HEK293T (cell line): Measurements from ENCODE around the gene CD101.
A peak's percentile ranks its signal among the peaks of the same experiment; 100 is the strongest.

Source experiments
- CTCF ChIA-PET: fragments of 350-600 bp; formaldehyde crosslinking; extraction: SDS; loops from one replicate; lab custom pipeline; 2021; ENCODE audit warnings: antibody characterized with exemption, inconsistent platforms; lab: Yijun Ruan, JAX
- POLR2A ChIA-PET: fragments of 350-600 bp; formaldehyde crosslinking; extraction: SDS; loops from one replicate; lab custom pipeline; 2020; ENCODE audit warnings: antibody characterized with exemption, inconsistent platforms; lab: Yijun Ruan, JAX
- DNase-seq: peaks from one replicate; pipeline ENCODE4 v3.0.0; 2012; ENCODE audit warnings: mixed read lengths; ENCODE audit errors: extremely low spot score
- ARNT ChIP-seq: fragments of 450-650 bp; IDR thresholded peaks from 2 replicates; pipeline ENCODE4 v1.6.1; 2017; ENCODE audit warnings: mild to moderate bottlenecking
- BHLHE40 ChIP-seq: fragments of 450-650 bp; IDR thresholded peaks from 2 replicates; pipeline ENCODE4 v1.6.1; 2016; ENCODE audit warnings: mild to moderate bottlenecking, moderate library complexity, borderline replicate concordance
- CTBP1 ChIP-seq: fragments of 450-650 bp; IDR thresholded peaks from 2 replicates; pipeline ENCODE4 v1.6.1; 2016; ENCODE audit warnings: borderline replicate concordance
- ELF4 ChIP-seq: fragments of 450-650 bp; IDR thresholded peaks from 2 replicates; pipeline ENCODE4 v1.6.1; 2017; ENCODE audit warnings: antibody characterized with exemption
- FOXA1 ChIP-seq: fragments of 450-650 bp; IDR thresholded peaks from 2 replicates; pipeline ENCODE4 v1.6.1; 2016; ENCODE audit warnings: mild to moderate bottlenecking
- FOXK2 ChIP-seq: fragments of 450-650 bp; IDR thresholded peaks from 2 replicates; pipeline ENCODE4 v1.6.1; 2016; ENCODE audit warnings: mild to moderate bottlenecking
- FOXM1 ChIP-seq: fragments of 450-650 bp; IDR thresholded peaks from 2 replicates; pipeline ENCODE4 v1.6.1; 2017; ENCODE audit warnings: mild to moderate bottlenecking, borderline replicate concordance
- HDGF ChIP-seq: fragments of 450-650 bp; IDR thresholded peaks from 2 replicates; pipeline ENCODE4 v1.6.1; 2017; ENCODE audit warnings: antibody characterized with exemption, borderline replicate concordance
- L3MBTL2 ChIP-seq: fragments of 450-650 bp; conservative IDR thresholded peaks from 2 replicates; pipeline ENCODE4 v1.6.1; 2016; ENCODE audit warnings: mild to moderate bottlenecking
- LEF1 ChIP-seq: fragments of 450-650 bp; IDR thresholded peaks from 2 replicates; pipeline ENCODE4 v1.6.1; 2017; ENCODE audit warnings: mild to moderate bottlenecking, borderline replicate concordance
- NFRKB ChIP-seq: fragments of 450-650 bp; IDR thresholded peaks from 2 replicates; pipeline ENCODE4 v1.6.1; 2016; ENCODE audit warnings: mild to moderate bottlenecking, moderate library complexity
- SP1 ChIP-seq: fragments of 450-650 bp; IDR thresholded peaks from 2 replicates; pipeline ENCODE4 v1.6.1; 2017
- SUZ12 ChIP-seq: fragments of 450-650 bp; IDR thresholded peaks from 2 replicates; pipeline ENCODE4 v1.6.1; 2016; ENCODE audit warnings: mild to moderate bottlenecking
- TARDBP ChIP-seq: fragments of 450-650 bp; IDR thresholded peaks from 2 replicates; pipeline ENCODE4 v1.6.1; 2016
- ZNF384 ChIP-seq: fragments of 450-650 bp; IDR thresholded peaks from 2 replicates; pipeline ENCODE4 v1.6.1; 2016
- TF ChIP-seq, protein P1 (sequence below): fragments of 450-650 bp; IDR thresholded peaks from 2 replicates; pipeline ENCODE4 v1.6.1; 2016

CD101 gene

DNA sequence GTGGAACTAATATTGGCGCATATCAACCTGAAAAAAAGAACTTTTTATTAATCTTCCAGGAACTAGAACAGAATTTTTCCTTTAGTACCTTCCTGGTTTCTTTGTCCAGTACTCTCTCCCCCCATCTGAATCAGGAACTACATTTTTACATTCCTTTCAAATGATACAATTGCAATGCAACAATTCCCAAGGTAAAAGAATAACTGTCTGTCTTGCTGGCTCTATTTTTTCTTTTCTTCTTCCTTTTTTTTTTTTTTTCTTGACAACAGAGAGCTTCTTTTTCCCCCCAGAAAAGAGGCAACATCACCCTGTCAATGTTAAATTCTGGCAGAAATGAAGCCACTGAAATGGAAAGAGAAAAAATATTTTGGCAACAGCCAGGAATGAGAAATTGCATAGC, 4.5 kb upstream of the CD101 start:
- ChIA-PET POLR2A (interaction anchor here (0.9 kb wide), 1 partner anchor 63 kb away, joined by 3 read pairs; the partner anchor contains the start of gene TTF2), CTCF (no interaction called here)
- no peak for TF ChIP-seq L3MBTL2
- no peak for TF ChIP-seq NFRKB
- TF ChIP-seq ZNF384, result no peak
- no peak for TF ChIP-seq HDGF
- no peak for TF ChIP-seq BHLHE40
- no peak for TF ChIP-seq TARDBP
- no peak for TF ChIP-seq CTBP1
- no peak for TF ChIP-seq ARNT
- no peak for TF ChIP-seq ELF4
- TF ChIP-seq FOXA1, result no peak
- TF ChIP-seq FOXM1, result no peak
- no peak for TF ChIP-seq SP1
- no peak for TF ChIP-seq LEF1
- TF ChIP-seq, protein P1, sequence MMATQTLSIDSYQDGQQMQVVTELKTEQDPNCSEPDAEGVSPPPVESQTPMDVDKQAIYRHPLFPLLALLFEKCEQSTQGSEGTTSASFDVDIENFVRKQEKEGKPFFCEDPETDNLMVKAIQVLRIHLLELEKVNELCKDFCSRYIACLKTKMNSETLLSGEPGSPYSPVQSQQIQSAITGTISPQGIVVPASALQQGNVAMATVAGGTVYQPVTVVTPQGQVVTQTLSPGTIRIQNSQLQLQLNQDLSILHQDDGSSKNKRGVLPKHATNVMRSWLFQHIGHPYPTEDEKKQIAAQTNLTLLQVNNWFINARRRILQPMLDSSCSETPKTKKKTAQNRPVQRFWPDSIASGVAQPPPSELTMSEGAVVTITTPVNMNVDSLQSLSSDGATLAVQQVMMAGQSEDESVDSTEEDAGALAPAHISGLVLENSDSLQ, result no peak
- no peak for TF ChIP-seq FOXK2
- no peak for DNase-seq

DNA sequence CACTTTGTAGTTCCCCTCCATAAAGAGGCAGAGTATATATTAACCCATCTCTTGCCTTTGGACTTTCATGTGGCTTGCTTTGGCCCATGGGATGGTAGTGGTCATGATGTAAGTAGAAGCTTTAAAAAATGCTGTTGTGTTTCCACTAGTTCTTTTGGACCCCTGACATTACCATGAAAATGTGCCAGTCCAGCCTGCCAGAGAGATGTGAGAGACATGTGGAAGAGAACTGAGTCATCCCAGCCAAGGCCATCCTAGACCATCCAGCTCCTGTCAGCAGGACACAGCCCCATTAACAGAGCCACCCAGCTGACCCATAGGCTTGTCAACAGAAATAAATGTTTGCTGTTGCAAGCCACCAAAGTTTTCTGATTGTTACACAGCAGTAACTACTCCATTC, 3.9 kb upstream of the CD101 start:
- CTCF ChIA-PET, result no interaction called here
- TF ChIP-seq L3MBTL2 (no peak), FOXA1 (no peak), NFRKB (no peak), SP1 (no peak), BHLHE40 (no peak), ZNF384 (no peak), CTBP1 (no peak), FOXK2 (no peak), HDGF (no peak), SUZ12 (no peak), FOXM1 (no peak), ARNT (no peak), TARDBP (no peak), LEF1 (no peak), ELF4 (no peak)
- TF ChIP-seq, protein P1, result no peak
- no peak for DNase-seq
- POLR2A ChIA-PET, result no interaction called here

DNA sequence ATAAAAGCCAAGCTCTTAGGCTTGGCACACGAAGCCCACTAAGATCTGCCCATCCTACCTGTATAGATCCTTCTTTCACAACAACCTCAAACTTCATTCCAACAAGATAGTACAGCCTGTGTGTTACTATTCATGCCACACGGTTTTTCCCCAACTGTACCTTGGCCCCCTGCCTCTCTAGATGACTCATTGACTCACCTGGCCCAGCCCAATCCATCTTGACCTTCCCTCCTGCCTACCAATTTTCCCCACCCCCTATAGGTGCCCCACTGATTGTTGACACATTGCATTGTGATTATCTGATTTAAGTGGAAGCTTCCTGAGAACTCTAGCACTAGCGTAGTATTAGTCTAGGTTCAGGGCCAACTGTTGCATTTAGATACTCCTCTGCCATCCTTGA, 2.0 kb upstream of the CD101 start:
- POLR2A ChIA-PET, result interaction anchor here (0.5 kb wide), 1 partner anchor 64 kb away, joined by 3 read pairs; no protein-coding TSS in a partner anchor
- no peak for TF ChIP-seq L3MBTL2
- no peak for TF ChIP-seq FOXK2
- no peak for TF ChIP-seq CTBP1
- no peak for TF ChIP-seq ELF4
- no peak for TF ChIP-seq HDGF
- TF ChIP-seq FOXA1, result no peak
- TF ChIP-seq ZNF384, result no peak
- no peak for TF ChIP-seq ARNT
- TF ChIP-seq, protein P1, result no peak
- no peak for TF ChIP-seq TARDBP
- TF ChIP-seq NFRKB, result no peak
- TF ChIP-seq SUZ12, result no peak
- no peak for TF ChIP-seq FOXM1
- TF ChIP-seq LEF1, result no peak
- no peak for TF ChIP-seq BHLHE40
- no peak for TF ChIP-seq SP1
- DNase-seq, result no peak
- CTCF ChIA-PET, result no interaction called here

DNA sequence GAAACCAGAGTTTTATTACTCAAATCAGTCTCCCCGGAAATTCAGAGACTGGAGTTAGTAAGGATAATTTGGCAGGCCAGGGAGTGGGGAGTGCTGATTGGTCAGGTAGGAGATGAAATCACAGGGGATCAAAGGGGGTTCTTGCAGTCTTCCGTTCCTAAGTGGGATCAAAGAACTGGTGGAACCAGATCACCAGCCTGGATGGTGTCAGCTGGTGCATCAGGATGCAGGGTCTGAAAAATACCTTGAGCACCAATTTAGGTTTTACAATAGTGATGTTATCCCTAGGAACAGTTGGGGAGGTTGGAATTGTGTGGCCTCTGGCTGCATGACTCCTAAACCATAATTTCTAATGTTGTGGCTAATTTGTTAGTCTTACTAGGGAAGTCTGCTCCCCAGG, 1.4 kb upstream of the CD101 start:
- POLR2A ChIA-PET, result no interaction called here
- TF ChIP-seq NFRKB (no peak), FOXM1 (no peak), LEF1 (no peak), ARNT (no peak), HDGF (no peak), ZNF384 (no peak), CTBP1 (no peak), SP1 (no peak), BHLHE40 (no peak), FOXA1 (no peak), FOXK2 (no peak), L3MBTL2 (no peak), TARDBP (no peak)
- DNase-seq, result no peak
- CTCF ChIA-PET, result no interaction called here

DNA sequence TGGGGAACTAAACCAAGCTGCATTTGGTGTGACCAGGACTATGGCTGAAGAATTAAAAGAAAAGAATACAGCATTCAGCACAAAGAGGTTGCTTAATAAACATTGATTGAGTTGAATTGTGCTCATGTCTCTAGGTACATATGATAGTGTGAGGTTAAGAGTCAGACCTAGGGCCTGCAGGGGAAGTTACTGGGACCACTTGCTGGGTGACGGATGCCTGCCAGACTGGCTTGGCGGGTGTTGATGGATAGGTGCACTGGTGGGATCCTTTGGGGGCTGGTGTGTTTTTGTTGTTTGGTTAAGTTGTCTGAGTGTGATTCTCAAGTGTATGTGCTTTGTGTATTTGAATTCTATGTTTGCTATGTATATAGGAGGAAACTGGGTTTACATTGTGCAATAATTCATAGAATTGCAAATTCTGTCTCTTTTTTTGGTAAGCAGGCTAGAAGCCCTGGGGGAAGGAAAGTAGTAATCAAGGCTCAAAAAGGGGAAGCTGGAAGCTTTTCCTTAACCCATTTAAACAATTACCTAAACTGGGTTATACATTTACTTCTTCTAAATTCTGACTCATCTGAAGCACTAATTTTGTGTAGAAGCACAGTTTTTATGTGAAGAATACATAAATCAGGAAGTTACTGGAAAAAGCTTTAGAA, 1.8 kb downstream of the CD101 start:
- CTCF ChIA-PET, result interaction anchor here (0.7 kb wide), 1 partner anchor 362 kb away, joined by 3 read pairs; no protein-coding TSS in a partner anchor
- TF ChIP-seq ARNT, result no peak
- TF ChIP-seq, protein P1, result peak; percentile 76
- POLR2A ChIA-PET, result no interaction called here
- no peak for DNase-seq

DNA sequence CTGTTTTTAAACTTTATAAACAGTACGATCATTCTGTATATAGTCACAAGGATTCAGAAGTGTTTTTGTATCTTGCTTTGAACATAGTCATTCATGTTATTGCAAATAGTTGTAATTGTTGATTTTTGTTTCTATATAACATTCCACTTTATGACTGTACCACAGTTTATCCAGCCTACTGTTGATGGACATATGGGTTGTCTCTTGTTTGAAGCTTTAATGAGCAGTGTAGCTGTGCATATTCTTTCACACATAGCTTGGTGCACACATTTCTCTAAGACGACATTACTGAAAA, 6.1 kb downstream of the CD101 start:
- no peak for DNase-seq
- ChIA-PET POLR2A (no interaction called here), CTCF (no interaction called here)
- TF ChIP-seq ARNT, result no peak
- TF ChIP-seq TARDBP, result no peak
